ENCODE data around the gene SDR42E2.
"Not testable (repeated sequence)": the region's sequence is repeated elsewhere in the genome, so short reads cannot be mapped to it uniquely, and the experiment has no call there.

Gene SDR42E2

DNA sequence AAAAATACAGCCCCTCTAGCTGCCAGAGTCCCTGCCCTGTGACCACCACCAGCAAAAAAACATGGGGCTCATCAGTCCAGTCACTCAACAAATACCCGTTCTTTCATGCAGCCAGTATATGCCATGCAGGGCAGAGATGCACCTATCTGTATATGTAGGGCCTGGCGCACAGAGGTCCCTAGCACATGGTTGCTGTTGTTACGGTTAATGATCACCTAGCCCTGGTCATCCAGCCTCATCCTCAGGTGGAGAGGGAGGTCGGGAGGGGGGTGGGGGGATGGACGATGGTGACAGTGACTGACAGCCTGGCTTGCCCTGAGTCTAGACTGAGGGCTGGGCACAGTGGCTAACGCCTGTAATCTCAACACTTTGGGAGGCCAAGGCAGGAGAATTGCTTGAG, 1.5 kb downstream of the SDR42E2 start:
- DNase-seq, result no peak

DNA sequence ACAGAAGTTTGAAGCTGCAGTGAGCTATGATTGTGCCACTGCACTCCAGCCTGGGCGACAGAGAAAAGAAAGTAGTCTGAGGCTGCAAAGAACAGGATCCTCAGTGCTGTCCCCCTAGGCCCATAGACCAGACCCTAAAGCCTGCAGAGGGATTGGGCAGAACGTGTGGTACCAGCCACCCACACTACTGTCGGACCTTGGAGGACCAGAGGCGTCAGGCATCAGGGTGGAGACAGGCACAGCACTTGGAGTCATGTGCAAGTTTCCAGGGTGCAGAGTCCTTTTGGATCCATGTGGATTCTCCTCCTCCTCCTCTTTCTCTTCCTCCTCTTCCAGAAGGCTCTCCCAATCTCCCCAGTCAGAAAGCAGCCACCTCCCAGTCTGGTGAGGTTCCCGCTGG, 2.2 kb downstream of the SDR42E2 start:
- no peak for DNase-seq

DNA sequence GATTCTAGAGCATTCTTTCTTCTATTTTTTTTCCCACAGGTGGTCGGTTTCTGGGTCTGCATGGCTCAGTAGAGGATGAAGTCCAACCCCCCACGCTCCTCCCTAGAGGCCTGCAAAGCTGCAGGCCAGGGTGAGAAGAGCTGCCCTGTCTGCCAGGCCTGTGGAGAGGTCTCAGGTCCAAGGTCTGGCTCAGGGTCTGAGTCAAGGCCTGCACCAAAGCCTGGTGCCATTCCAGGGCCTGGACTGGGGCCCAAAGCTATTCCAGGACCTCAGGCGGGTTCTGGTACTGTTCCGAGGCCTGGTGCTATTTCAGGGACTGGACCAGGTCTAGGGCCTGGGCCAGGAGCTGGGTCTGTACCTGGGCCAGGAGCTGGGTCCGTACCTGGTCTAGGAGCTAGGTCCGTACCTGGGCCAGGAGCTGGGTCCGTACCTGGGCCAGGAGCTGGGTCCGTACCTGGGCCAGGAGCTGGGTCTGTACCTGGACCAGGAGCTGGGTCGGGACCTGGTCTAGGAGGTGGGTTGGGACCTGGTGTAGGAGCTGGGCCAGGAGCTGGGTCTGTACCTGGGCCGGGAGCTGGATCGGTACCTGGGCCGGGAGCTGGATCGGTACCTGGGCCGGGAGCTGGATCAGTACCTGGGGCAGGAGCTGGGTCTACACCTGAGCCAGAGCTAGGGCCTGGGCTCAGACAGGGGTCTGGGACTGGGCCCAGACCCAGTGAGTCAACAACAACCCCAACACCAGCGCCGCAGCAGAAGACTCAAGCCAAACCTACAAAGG, 3.4 kb downstream of the SDR42E2 start:
- DNase-seq, result no peak

DNA sequence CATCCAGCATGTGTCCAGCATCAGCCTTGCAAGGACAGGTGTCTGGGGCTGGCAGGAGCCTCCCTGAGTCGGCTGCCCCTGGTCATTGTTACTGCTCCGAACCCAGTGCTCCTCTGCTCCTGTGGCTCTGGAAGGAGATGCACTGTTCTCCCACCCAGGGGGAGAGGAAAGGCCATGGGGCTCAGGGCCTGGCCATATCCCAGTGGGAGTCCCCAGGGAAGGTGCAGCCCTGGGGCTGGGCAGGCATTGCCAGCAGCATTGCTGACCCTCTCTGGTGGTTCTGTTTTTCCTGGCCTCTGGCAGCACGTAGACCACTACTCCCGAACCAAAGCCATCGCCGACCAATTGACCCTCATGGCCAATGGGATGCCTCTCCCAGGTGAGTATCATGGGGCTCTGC, 9.6 kb downstream of the SDR42E2 start:
- no peak for DNase-seq

DNA sequence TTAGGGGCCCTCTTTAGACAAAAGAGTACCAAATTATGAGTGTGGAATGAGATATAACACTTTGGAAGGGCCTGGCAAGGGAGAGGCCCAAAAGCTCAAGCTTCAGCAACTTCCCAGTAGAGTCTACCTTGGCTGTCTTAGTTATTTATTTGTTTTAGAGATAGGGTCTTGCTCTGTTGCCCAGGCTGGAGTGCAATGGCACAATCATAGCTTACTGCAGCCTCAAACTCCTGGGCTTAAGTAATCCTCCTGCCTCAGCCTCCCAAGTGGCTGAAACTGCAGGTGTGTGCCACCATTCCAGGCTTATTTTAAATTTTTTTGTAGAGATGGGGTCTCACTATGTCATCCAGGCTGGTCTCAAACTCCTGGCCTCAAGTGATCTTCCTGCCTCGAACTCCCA, 10.3 kb downstream of the SDR42E2 start:
- DNase-seq, result not testable (repeated sequence)

DNA sequence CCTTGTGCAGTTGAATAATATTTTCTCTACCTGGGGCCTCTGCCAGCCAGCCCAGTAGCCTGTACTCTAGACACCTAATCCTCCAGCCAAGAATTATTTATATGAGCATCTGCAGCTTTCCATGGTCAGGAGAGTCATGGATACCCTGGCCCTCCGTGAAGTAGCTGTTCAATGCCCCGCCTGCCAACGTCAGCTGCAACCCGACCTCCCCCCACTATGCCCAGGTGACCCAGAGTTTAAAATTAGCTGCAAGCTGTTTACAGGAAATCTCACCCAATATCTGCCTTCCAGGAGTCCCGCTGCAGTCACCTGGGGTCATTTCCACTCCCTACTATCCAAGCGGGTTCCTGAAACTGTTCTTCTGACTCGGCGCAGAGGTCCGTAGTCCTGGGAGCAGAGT, 12.3 kb downstream of the SDR42E2 start:
- DNase-seq, result no peak

DNA sequence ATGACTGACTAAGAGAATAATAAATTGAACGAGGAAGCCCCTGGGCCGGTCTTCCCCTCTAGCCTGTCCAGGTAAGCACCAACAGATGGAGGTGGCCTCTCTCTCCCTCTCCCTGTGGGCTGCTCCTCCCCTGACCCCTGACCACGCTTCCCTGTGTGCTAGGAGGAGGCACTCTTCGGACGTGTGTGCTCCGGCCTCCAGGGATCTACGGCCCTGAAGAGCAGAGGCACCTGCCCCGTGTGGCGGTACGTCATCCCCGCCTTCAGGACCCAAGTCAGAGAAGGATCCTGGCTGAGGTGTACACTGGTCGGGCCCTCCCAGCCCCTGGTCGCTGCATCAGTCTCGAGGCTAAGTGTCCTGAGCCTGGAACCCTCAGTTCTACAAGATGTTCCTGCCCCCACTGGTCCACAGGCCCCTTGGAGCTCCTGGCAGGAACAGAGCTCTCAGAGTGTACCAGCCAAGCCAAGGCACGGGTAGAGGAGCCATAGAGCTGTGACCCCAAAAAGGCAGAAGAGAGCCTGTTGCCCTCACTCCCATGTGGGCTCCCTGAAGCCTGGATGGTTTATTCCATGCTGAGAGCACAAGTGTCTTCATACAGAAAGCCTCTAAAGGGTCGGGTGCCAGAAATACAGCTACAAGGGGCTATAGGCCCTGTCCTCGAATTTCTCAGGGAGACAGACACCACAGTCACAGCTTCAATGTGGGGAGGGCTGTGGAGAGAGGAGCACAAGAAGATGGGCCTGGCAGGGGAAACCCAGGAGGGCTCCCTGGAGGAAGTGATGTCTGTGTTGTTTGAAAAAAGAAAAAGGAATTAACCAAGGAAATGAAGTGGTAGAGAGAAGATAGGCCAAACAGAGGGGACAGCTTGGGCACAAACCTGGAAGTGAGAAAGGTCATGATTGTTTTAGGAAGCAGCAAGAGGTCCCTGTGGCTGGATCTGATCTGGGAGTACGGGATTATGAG, 15.9 kb downstream of the SDR42E2 start:
- DNase-seq, result no peak

DNA sequence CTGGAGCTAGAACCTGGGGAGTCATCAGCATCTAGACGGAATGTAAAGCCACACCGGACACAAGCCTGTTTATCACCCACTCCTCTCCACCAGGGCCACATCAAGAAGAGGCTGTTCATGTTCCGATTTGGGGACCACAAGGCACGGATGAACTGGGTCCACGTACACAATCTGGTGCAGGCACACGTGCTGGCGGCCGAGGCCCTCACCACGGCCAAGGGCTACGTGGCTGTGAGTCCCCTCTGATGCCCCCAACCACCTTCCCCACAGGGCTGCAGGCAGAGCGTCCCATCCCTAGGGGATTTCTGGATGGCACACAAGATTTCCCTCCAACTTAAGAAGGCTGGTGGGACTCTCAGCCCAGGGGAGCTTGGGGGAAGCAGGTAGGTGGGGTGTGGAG, 19.1 kb downstream of the SDR42E2 start:
- no peak for DNase-seq

DNA sequence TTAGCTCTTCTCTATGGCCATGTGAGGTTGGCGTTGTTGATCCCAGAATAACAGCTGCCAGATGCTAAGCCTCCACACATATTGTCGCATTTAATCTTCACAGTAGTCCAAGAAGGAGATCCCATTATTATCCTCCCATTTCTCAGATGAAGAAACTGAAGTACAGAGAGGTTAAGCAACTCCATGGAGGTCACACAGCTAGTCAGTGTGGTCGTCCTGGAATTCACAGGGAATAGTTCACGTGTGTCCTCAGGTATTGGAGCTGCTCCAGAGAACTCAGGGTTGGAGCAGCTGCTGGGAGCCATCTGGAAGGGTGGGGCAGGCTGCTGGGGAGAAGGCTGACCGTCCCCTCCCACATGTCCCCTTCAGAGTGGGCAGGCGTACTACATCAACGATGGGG, 19.5 kb downstream of the SDR42E2 start:
- DNase-seq, result no peak

DNA sequence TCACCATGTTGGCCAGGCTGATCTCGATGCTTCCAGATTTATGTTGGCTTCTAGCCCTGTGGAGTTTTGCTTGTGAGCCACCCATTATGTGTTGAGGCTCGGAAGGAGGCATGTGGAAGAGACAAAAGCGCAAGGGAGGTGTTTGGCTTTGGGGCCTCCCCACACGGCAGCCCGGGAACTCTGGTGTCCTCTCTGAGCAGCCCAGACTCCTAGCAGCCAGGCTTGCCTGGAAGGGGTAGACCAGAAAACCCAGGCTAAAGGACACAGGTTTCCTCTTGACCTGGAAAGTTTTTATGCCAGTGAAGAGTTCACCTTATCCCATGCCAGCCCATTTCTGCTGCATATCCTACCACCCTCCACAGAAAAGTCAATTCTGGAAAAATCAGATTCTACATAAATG, 21.0 kb downstream of the SDR42E2 start:
- no peak for DNase-seq

DNA sequence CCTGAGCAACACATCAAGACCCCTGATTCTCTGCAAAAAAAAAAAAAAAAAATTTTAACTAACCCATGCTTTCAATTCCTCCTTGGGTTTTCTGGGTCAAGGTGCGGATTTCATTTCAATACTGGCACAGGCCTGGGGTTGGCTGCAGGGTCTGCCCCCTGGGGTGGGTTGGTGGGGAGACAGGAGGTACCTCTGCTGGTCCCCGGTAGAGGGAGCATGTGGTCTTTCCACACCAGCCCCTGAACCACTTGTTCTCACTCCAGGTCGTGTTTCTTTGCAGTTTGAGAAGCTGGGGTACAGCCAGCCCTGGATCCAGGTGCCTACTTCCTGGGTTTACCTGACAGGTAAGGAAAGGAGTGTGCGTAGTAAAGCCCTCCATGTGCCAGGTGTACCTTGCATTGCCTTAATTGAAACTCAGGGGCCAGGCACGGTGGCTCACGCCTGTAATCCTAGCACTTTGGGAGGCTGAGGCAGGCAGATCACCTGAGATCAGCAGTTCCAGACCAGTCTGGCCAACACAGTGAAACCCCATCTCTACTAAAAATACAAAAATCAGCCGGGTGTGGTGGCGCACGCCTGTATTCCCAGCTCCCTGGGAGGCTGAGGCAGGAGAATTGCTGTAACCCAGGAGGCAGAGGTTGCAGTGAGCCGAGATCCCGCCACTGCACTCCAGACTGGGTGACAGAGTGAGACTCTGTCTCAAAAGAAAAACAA, 21.8 kb downstream of the SDR42E2 start:
- DNase-seq, result no peak

DNA sequence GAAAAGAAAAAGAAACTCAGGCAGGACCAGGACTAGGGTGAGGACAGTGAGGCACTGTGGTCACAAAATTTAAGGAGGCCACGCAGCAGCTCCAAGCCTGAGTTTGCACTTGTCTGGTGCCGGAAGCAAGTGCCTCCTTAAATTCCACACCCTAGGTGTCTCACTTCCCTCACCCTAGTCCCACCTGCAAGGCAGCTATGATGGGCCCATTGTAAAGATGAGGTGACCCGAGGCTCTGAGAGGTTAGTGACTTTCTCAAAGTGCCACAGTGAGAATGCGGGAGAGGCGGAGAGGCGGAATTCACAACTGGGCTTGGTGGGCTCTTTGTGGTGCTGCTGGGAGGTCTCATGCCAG, 22.3 kb downstream of the SDR42E2 start:
- DNase-seq, result no peak

DNA sequence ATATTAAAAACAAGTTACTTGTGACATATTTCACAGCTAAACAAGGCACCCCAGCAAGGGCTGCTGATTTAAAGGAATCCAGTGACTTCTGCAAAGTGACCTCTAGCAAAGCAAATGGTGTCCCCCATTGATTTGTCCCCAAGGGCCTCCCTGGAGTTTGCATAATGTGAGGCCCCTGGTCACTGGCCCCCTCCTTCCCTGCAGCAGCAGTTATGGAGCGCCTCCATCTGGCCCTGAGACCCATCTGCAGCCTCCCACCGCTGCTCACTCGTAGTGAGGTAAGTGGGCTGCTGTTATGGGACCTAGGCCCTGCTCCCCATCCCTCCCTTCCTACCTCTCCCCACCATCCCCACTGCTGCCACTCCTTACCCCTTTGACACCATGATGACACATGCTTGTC, 24.2 kb downstream of the SDR42E2 start:
- DNase-seq, result no peak

DNA sequence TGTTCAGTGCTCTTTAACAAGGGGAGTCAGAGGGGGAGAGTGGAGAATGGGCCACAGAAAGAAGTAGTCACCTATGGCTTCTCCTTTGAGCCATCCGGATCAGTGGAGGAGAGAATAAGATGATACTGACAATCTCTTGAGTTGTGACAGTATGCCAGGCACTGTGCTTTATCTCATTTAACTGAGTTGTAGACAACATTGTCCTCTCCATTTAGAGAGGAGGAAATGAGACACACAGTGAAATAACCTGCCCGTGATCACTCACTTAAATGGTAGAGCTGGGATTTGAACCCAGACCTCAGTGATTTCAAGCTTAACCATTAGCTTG, 25.9 kb downstream of the SDR42E2 start:
- no peak for DNase-seq

DNA sequence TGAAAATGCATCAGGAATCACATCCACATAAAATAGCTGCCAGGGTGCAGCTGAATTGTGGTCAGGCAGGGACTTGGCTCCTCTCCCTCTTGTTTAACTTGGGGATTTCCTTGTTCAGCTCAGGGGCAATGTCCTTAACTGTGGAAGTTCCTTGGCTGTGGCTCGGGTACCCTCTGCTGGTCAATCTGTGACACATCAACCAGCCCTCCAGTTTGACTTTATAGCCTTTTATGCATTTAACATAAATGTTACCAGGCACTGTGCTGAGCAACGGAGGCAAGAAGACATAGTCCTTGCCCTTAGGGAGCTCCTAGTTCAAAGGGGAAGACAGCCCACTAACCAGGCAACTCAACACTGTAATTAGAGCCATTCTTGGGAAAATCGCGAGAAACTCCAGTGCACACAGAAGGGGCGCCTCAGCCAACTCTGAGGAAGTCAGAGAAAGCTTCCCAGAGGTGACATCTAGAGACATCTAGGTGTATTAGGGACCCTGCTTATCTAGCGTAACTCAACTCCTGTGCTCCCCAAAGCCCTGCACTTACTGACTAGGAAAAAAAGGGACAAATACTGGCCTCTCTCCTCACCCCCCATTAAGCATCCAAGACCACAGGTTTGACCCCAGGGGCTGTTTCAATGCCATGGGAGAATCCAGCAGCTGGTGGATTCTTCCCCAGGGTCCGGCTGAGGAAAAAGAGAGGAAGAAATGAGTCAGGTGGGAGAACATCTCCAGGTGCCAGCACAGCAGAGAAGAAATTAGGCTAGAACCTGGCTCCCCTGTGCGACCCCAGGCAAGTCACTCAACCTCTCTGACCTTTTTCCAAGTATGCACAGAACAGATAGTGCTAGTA, 26.5 kb downstream of the SDR42E2 start:
- peak; percentile 72 for DNase-seq

DNA sequence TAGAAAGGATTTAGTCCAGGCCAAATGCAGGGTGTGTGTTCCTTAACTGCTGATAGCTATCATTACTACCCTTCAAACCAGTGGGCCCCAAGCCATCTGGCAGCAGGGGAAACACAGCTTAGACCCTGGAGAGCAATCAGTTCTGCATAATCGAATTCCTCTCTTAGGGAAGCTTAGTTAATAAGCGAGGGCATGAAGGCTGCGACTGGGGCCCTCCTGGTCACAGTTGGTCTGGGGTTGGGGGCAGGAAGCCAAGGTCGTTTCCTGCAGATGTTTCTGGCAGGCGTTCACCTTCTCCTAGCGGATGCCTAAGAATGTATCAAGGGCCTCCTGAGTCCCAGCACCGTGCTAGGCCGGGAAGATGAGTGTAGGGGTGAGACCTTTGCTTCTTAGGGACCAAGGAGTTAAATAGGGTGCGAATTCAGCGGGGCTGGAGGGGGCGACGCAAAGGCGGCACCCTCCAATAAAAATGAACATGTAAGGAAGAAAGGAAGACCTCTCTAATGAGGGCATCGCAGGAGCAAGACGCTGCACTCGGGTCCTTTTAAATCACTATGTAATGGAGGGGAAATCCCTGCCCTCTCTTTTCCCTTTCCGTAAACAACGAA, 27.3 kb downstream of the SDR42E2 start:
- peak; percentile 31 for DNase-seq

DNA sequence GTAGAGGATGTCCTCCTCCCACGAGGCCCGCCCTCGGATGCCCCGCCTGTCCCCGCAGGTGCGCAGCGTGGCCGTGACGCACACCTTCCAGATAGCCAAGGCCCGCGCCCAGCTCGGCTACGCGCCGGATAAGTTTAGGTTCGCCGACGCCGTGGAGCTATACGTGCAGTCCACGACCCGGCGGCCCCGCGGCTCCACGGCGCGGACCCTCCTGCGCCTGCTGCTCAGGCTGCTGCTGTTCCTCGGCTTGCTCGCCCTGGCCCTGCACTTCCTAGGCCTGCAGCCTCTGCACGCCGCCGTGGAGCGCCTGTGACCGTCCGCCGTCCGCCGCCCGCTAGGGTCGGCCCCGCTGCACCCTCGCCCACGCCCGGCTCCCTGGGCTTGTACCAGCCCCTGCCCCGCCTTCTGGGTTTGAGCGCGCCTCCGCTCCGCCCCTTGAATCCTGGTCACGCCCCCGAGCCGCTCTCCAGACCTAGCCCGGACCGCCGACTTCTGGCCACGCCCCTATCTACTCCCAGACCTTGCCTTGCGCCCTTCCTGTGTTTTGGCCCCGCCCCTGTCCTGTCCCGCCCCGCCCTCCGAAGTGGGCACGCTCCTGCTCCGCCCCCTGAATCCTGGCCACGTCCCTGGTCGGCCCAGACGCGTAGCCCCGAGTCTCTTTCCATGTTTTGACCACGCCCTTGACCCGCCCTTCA, 27.9 kb downstream of the SDR42E2 start:
- peak; percentile 100 for DNase-seq

DNA sequence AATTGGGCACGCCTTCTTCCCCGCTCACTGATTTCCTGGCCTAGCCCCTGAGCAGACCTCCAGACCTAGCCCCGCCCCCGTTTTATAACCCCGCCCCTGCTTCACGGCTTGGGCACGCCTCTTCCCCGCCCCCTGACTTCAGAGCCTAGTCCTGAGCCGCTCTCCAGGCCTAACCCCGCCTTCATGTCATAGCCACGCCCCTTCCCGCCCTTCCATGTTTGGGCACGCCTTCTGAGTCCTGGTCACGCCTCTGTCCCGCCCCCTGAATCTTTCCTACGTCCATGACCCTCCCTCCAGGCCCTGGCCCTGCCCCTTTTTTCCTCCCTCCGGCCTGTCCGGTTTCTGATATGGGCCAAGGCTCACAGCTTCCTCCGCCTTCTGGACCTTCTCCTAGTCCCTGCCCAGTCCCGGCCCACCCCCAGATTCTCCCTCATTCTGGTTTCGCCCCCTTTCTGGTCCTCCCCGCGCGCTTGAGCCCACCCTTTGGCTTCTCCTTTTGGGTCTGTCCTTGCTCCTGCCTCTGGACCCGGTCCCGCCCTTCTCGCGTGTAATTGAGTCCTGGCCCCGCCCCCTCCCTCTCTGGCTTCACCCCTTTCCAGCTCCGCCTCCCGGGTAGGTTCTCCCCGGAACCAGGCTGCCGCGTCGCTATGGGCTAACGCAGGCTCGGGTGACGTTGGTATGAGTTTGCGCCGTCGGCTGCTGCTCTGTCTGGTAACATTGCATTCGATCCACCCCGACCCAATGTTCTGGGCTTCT, 28.6 kb downstream of the SDR42E2 start:
- peak; percentile 99 for DNase-seq

- peak; percentile 60 for DNase-seq
Measured at GRCh38 chr16:22191532-22192260, 29.4 kb downstream of the SDR42E2 start.

Measured in activated CD4-positive, alpha-beta T cell treated with anti-CD3 and anti-CD28 coated beads for 48 hours (primary cell).